H9 (cell line): ENCODE data around the gene SPTSSA. TPM values are rescaled to one million over a fixed set of nuclear protein-coding genes. Genes with fewer than 3 reads are reported as not detected.

Source experiments
- DNase-seq: peaks from one replicate; pipeline ENCODE4 v3.0.0-alpha.2; 2017
- H2AFZ ChIP-seq: one replicate; pipeline ENCODE4 v1.6.1; 2013; ENCODE audit warnings: mild to moderate bottlenecking, low read length, control low read depth, moderate library complexity
- H2AK5ac ChIP-seq: 2 replicates; pipeline ENCODE4 v1.6.1; 2013; ENCODE audit warnings: low read length, control low read depth, mixed read lengths; ENCODE audit not compliant: insufficient read length
- H2BK120ac ChIP-seq: one replicate; pipeline ENCODE4 v1.6.1; 2013; ENCODE audit warnings: low read depth, mild to moderate bottlenecking, low read length, control low read depth, inconsistent platforms; ENCODE audit not compliant: poor library complexity, severe bottlenecking
- H2BK12ac ChIP-seq: 2 replicates; pipeline ENCODE4 v1.6.1; 2013; ENCODE audit warnings: low read length, control low read depth, mixed read lengths, low read depth; ENCODE audit not compliant: insufficient read length
- H2BK15ac ChIP-seq: 2 replicates; pipeline ENCODE4 v1.6.1; 2013; ENCODE audit warnings: low read depth, low read length, control low read depth
- H2BK20ac ChIP-seq: one replicate; pipeline ENCODE4 v1.6.1; 2013; ENCODE audit warnings: low read depth, mild to moderate bottlenecking, low read length, control low read depth, inconsistent platforms; ENCODE audit not compliant: poor library complexity, severe bottlenecking
- H2BK5ac ChIP-seq: 2 replicates; pipeline ENCODE4 v1.6.1; 2013; ENCODE audit warnings: low read length, control low read depth, mixed read lengths; ENCODE audit not compliant: insufficient read length
- H3K14ac ChIP-seq: 2 replicates; pipeline ENCODE4 v1.6.1; 2013; ENCODE audit warnings: low read length, control low read depth; ENCODE audit not compliant: insufficient read depth
- H3K18ac ChIP-seq: 2 replicates; pipeline ENCODE4 v1.6.1; 2013; ENCODE audit warnings: low read depth, mild to moderate bottlenecking, mixed read lengths, low read length, control low read depth; ENCODE audit not compliant: insufficient read length
- H3K23ac ChIP-seq: 2 replicates; pipeline ENCODE4 v1.6.1; 2013; ENCODE audit warnings: low read length, control low read depth, mixed read lengths, low read depth; ENCODE audit not compliant: insufficient read length
- H3K23me2 ChIP-seq: 2 replicates; pipeline ENCODE4 v1.6.1; 2013; ENCODE audit warnings: low read depth, mild to moderate bottlenecking, mixed read lengths, low read length, control low read depth; ENCODE audit not compliant: insufficient read length, poor library complexity, severe bottlenecking
- H3K27ac ChIP-seq: 2 replicates; pipeline ENCODE4 v1.5.1; 2013; ENCODE audit warnings: low read length, control low read depth, mixed read lengths, low read depth; ENCODE audit not compliant: insufficient read length
- H3K27me3 ChIP-seq: 2 replicates; pipeline ENCODE4 v1.6.1; 2013; ENCODE audit warnings: low read length, control low read depth, inconsistent platforms; ENCODE audit not compliant: insufficient read depth
- H3K4ac ChIP-seq: 2 replicates; pipeline ENCODE4 v1.6.1; 2013; ENCODE audit warnings: low read depth, mild to moderate bottlenecking, control low read depth, inconsistent platforms, low read length, moderate library complexity
- H3K4me1 ChIP-seq: 2 replicates; pipeline ENCODE4 v1.6.1; 2013; ENCODE audit warnings: low read length, control low read depth, inconsistent platforms; ENCODE audit not compliant: insufficient read depth
- H3K4me2 ChIP-seq: 2 replicates; pipeline ENCODE4 v1.6.1; 2013; ENCODE audit warnings: low read length, control low read depth, mixed read lengths; ENCODE audit not compliant: insufficient read length, insufficient read depth
- H3K56ac ChIP-seq: 2 replicates; pipeline ENCODE4 v1.6.1; 2013; ENCODE audit warnings: low read depth, mild to moderate bottlenecking, mixed read lengths, low read length, control low read depth; ENCODE audit not compliant: insufficient read length
- H3K79me1 ChIP-seq: 2 replicates; pipeline ENCODE4 v1.6.1; 2013; ENCODE audit warnings: low read depth, mild to moderate bottlenecking, moderate library complexity, low read length, control low read depth, inconsistent platforms; ENCODE audit not compliant: insufficient read depth, poor library complexity, severe bottlenecking
- H3K79me2 ChIP-seq: 2 replicates; pipeline ENCODE4 v1.6.1; 2013; ENCODE audit warnings: low read length, control low read depth, inconsistent platforms; ENCODE audit not compliant: insufficient read depth
- H3K9ac ChIP-seq: 2 replicates; pipeline ENCODE4 v1.6.1; 2013; ENCODE audit warnings: low read length, control low read depth, mixed read lengths; ENCODE audit not compliant: insufficient read length; ENCODE audit errors: extremely low read depth
- H3K9me3 ChIP-seq: one replicate; pipeline ENCODE4 v1.6.1; 2013; ENCODE audit warnings: low read depth, low read length, inconsistent platforms; ENCODE audit not compliant: control insufficient read depth
- H3T11ph ChIP-seq: one replicate; pipeline ENCODE4 v1.6.1; 2013; ENCODE audit warnings: mild to moderate bottlenecking, low read length, control low read depth, inconsistent platforms
- H4K20me1 ChIP-seq: one replicate; pipeline ENCODE4 v1.6.1; 2013; ENCODE audit not compliant: control insufficient read depth, insufficient read length, insufficient read depth
- H4K5ac ChIP-seq: 2 replicates; pipeline ENCODE4 v1.6.1; 2013; ENCODE audit warnings: low read depth, mild to moderate bottlenecking, mixed read lengths, low read length, control low read depth; ENCODE audit not compliant: insufficient read length
- H4K8ac ChIP-seq: replicated peaks from 2 replicates; pipeline ENCODE4 v1.6.1; 2013; ENCODE audit warnings: low read length, control low read depth, mixed read lengths, low read depth; ENCODE audit not compliant: insufficient read length
- H4K91ac ChIP-seq: 2 replicates; pipeline ENCODE4 v1.6.1; 2013; ENCODE audit warnings: low read depth, mild to moderate bottlenecking, moderate library complexity, mixed read lengths, low read length, control low read depth; ENCODE audit not compliant: insufficient read length
- H3K27ac Mint-ChIP-seq, 3 experiments: 2 replicates in 2 of 3; 3 replicates in 1 of 3; pipeline ENCODE4 v1.8.0; 2020 to 2021; ENCODE audit warnings: mixed read lengths in 3 of 3, mild to moderate bottlenecking in 1 of 3, moderate library complexity in 1 of 3
- H3K27me3 Mint-ChIP-seq: 2 replicates; pipeline ENCODE4 v1.8.0; 2021; ENCODE audit warnings: low read depth, mild to moderate bottlenecking, moderate library complexity, mixed read lengths
- H3K36me3 Mint-ChIP-seq, 3 experiments: 2 replicates in 2 of 3; 3 replicates in 1 of 3; pipeline ENCODE4 v1.8.0; 2020 to 2021; ENCODE audit warnings: low read depth in 3 of 3, mixed read lengths in 3 of 3; ENCODE audit not compliant: insufficient read depth in 1 of 3
- H3K4me1 Mint-ChIP-seq, 2 experiments: 2 replicates each; pipeline ENCODE4 v1.8.0; 2020; ENCODE audit warnings: mixed read lengths in 2 of 2
- H3K4me3 Mint-ChIP-seq, 2 experiments: 2 replicates in 1 of 2; 3 replicates in 1 of 2; pipeline ENCODE4 v1.8.0; 2020 to 2021; ENCODE audit warnings: mild to moderate bottlenecking in 2 of 2, mixed read lengths in 2 of 2, moderate library complexity in 1 of 2
- H3K9me3 Mint-ChIP-seq, 2 experiments: 2 replicates in 1 of 2; 3 replicates in 1 of 2; pipeline ENCODE4 v1.8.0; 2020; ENCODE audit warnings: mild to moderate bottlenecking in 2 of 2, mixed read lengths in 2 of 2, moderate library complexity in 1 of 2
- WGBS: extraction: QIAGEN DNeasy Blood & Tissue Kit; methylation state at CpG from one replicate; pipeline ENCODE4 v1.1.7; 2013; ENCODE audit warnings: missing lambda C conversion rate, low lambda C conversion rate, mixed read lengths; ENCODE audit not compliant: insufficient read length; ENCODE audit errors: extremely low coverage; 5-methylcytosine and 5-hydroxymethylcytosine counted together
- total RNA-seq: library from RNA; stranded (reverse); gene quantifications from 2 replicates; pipeline ENCODE4 v1.2.1, GENCODE V29; 2021
- TF ChIP-seq, protein P1 (sequence below): fragments of 200-600 bp; sonication (generic); conservative IDR thresholded peaks from 3 replicates; pipeline ENCODE4 v1.8.0; 2021; ENCODE audit warnings: antibody characterized with exemption, mild to moderate bottlenecking

Gene SPTSSA
- total RNA-seq, 1 experiment from 2014 or later: 23.3 TPM

DNA sequence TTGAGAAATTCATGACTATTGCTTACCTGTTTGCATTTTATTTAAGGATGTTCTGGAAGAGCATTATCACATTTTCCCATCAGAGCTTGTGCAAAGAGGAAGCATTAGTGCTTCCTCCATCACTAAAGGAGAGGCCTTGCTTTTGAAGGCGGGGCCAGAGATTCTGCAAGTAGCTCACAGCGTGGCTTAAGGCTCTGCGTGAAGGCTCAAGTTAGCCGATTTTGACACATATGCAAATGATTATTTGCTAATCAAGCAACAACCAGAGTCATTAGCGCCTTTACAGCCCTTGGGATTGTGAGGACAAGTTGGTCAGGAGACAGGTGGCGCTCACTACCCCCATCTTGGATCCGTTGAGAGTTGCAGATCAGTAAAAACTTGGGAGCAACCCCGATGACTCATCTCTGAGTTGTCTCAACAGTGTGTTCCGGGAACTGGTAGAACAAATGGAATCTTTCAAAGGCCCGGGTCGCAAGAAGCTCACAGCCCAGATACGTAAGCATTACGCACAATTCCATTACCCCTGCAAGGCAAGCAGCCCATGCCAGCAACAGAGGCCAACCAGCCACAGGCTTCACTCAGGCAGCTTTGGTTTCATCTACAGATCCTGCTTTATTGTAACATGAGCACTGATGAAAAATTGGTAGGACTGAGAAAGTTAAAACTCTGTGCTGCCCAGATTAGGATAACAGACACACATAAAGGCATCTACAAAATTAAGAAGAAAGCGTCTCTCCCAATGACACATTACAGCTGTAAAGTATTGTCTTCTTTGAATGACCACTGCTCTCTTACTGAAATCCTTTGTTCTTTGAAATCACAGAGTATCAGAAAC, 34.9 kb upstream of the SPTSSA start:
- H3K9me3 Mint-ChIP-seq: no peaks in the 10 kb centered on the region; a peak in 1 of 5 replicates
- no peak overlapping the region for H3T11ph ChIP-seq
- no peak overlapping the region for H2BK20ac ChIP-seq
- H3K9me3 ChIP-seq: no peaks in the 10 kb centered on the region
- H3K27me3 ChIP-seq: no peaks in the 10 kb centered on the region
- H3K27me3 Mint-ChIP-seq: no peaks in the 10 kb centered on the region
- peak overlapping the region; percentile 54 for H3K18ac ChIP-seq
- no peak overlapping the region for H4K8ac ChIP-seq
- no peak overlapping the region for H3K23ac ChIP-seq
- peak overlapping the region; percentile 85 to 95 (median 94); a peak in 5 of 7 replicates for H3K27ac Mint-ChIP-seq
- no peak overlapping the region for H2BK5ac ChIP-seq
- no peak overlapping the region for H4K91ac ChIP-seq
- H3K56ac ChIP-seq: no peak overlapping the region
- H3K79me1 ChIP-seq: no peaks in the 10 kb centered on the region
- H2BK120ac ChIP-seq: no peak overlapping the region
- peak; percentile 86 for DNase-seq
- H2BK15ac ChIP-seq: no peak overlapping the region
- H2BK12ac ChIP-seq: no peak overlapping the region
- no peaks in the 10 kb centered on the region; the same call in 1 of the 2 replicates for H3K4me1 ChIP-seq
- H3K23me2 ChIP-seq: no peaks in the 10 kb centered on the region
- H3K4ac ChIP-seq: no peak overlapping the region
- no peaks in the 10 kb centered on the region for H4K20me1 ChIP-seq
- TF ChIP-seq, protein P1, sequence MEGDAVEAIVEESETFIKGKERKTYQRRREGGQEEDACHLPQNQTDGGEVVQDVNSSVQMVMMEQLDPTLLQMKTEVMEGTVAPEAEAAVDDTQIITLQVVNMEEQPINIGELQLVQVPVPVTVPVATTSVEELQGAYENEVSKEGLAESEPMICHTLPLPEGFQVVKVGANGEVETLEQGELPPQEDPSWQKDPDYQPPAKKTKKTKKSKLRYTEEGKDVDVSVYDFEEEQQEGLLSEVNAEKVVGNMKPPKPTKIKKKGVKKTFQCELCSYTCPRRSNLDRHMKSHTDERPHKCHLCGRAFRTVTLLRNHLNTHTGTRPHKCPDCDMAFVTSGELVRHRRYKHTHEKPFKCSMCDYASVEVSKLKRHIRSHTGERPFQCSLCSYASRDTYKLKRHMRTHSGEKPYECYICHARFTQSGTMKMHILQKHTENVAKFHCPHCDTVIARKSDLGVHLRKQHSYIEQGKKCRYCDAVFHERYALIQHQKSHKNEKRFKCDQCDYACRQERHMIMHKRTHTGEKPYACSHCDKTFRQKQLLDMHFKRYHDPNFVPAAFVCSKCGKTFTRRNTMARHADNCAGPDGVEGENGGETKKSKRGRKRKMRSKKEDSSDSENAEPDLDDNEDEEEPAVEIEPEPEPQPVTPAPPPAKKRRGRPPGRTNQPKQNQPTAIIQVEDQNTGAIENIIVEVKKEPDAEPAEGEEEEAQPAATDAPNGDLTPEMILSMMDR: peak; percentile 40; the same call in 2 of the 3 replicates
- H3K9ac ChIP-seq: no peak overlapping the region
- peak overlapping the region; percentile 36 for H3K27ac ChIP-seq
- H3K36me3 Mint-ChIP-seq: no peaks in the 10 kb centered on the region
- peak overlapping the region; percentile 18; the same call in 1 of the 2 replicates for H3K14ac ChIP-seq
- H3K4me3 Mint-ChIP-seq: no peak overlapping the region
- H3K4me2 ChIP-seq: no peak overlapping the region
- peaks cover 14 to 16% of the 10 kb centered on the region in 2 experiments for H3K4me1 Mint-ChIP-seq
- H2AK5ac ChIP-seq: no peak overlapping the region
- H2AFZ ChIP-seq: no peak overlapping the region
- no peaks in the 10 kb centered on the region for H3K79me2 ChIP-seq
- no CpG with 5 or more reads among the region's 14 CpGs for WGBS
- no peak overlapping the region for H4K5ac ChIP-seq
